RWPE1 (cell line): Measurements from ENCODE around the gene GATA3.

Experiments
- CTCF ChIA-PET: fragments of 350-600 bp; sonication (Branson Sonifier 250); formaldehyde crosslinking; extraction: SDS; loops from one replicate; lab custom pipeline; 2021; lab: Yijun Ruan, JAX
- POLR2A ChIA-PET: fragments of 400-600 bp; formaldehyde crosslinking; extraction: SDS; loops from one replicate; lab custom pipeline; 2020; ENCODE audit warnings: antibody characterized with exemption; ENCODE audit not compliant: low non-redundant PET; lab: Yijun Ruan, JAX
- DNase-seq: peaks from one replicate; pipeline ENCODE4 v3.0.0; 2012; ENCODE audit warnings: low spot score
- H3K27ac ChIP-seq: fragments of 450-650 bp; 2 replicates; pipeline ENCODE4 v1.5.1; 2017
- TF ChIP-seq, protein P1 (sequence below): fragments of 450-650 bp; conservative IDR thresholded peaks from 2 replicates; pipeline ENCODE4 v1.5.1; 2017; ENCODE audit warnings: low read depth, mild to moderate bottlenecking

Gene GATA3

DNA sequence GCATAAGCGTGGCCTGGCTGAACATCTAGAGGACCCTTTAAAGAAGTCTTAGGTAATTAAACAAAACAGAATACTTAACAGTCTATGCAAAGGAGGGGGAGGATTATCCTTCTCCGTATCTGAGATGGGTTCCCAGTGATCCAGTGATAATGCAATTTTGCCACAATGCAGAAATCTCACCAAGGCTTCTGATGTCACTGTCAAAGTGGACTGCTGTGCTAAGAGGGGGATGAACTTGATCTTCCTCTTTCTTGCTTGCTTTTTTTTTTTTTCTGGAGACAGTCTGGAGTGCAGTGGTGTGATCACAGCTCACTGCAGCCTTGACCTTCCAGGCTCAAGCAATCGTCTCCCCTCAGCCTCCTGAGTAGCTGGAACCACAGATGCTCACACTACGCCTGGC lies 30.8 kb downstream of the GATA3 start:
- no peak overlapping the region for H3K27ac ChIP-seq
- ChIA-PET CTCF (no interaction called here), POLR2A (interaction anchor here (0.7 kb wide), 1 partner anchor 535 kb away, joined by 11 read pairs; no protein-coding TSS in a partner anchor)
- TF ChIP-seq, protein P1, sequence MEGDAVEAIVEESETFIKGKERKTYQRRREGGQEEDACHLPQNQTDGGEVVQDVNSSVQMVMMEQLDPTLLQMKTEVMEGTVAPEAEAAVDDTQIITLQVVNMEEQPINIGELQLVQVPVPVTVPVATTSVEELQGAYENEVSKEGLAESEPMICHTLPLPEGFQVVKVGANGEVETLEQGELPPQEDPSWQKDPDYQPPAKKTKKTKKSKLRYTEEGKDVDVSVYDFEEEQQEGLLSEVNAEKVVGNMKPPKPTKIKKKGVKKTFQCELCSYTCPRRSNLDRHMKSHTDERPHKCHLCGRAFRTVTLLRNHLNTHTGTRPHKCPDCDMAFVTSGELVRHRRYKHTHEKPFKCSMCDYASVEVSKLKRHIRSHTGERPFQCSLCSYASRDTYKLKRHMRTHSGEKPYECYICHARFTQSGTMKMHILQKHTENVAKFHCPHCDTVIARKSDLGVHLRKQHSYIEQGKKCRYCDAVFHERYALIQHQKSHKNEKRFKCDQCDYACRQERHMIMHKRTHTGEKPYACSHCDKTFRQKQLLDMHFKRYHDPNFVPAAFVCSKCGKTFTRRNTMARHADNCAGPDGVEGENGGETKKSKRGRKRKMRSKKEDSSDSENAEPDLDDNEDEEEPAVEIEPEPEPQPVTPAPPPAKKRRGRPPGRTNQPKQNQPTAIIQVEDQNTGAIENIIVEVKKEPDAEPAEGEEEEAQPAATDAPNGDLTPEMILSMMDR, result no peak
- DNase-seq, result no peak

DNA sequence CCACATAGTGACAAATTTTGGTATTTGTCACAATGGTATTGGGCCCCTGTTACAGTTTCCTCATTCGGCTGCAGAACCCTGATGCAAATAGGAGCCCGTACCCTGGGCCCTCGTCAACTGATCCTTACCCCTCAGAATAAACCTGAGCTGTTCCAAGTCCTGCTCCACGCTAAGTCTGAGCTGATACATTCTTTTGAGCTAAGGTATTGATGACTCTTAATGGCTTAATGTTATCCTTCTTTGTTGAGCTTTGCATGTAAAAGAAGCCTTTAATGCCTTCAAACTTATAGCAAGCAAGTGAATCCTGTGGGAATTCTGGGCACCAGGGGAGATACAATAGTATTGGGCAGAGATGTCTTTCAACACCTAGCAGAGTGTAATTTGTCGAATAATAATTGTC lies 31.8 kb downstream of the GATA3 start:
- H3K27ac ChIP-seq, result no peak overlapping the region
- no peak for DNase-seq
- ChIA-PET CTCF (no interaction called here), POLR2A (no interaction called here)
- TF ChIP-seq, protein P1, result no peak

GRCh38 chr10:8088504-8088903 lies 34.0 kb downstream of the GATA3 start:
- ChIA-PET POLR2A (no interaction called here), CTCF (no interaction called here)
- TF ChIP-seq, protein P1, result no peak
- no peak overlapping the region for H3K27ac ChIP-seq
- DNase-seq, result no peak

DNA sequence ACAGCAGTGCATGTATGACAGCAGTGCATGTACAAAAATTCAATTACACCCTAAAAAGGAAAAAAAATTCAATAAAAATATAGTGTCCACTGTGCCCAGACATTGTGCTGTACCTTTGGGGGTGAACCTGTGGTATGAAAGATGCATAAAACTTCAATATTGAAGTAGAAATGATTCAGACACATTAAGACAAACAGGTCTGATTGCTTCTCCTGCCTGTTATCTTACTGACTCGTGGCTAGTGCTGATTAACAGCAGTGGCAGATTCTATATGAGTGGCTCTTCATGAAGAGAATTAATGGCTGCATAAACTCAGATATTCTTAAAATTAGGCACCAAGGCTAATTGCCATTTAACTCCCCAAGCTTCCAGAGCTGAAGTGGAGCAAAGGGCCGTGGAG lies 37.9 kb downstream of the GATA3 start:
- no peak for DNase-seq
- TF ChIP-seq, protein P1, result no peak
- ChIA-PET CTCF (no interaction called here), POLR2A (no interaction called here)
- H3K27ac ChIP-seq, result no peak overlapping the region

- DNase-seq, result no peak
- CTCF ChIA-PET, result no interaction called here
- POLR2A ChIA-PET, result no interaction called here
- TF ChIP-seq, protein P1, result no peak
- no peak overlapping the region for H3K27ac ChIP-seq
These were observed 41.5 kb downstream of the GATA3 start for GRCh38 chr10:8095959-8096358.

DNA sequence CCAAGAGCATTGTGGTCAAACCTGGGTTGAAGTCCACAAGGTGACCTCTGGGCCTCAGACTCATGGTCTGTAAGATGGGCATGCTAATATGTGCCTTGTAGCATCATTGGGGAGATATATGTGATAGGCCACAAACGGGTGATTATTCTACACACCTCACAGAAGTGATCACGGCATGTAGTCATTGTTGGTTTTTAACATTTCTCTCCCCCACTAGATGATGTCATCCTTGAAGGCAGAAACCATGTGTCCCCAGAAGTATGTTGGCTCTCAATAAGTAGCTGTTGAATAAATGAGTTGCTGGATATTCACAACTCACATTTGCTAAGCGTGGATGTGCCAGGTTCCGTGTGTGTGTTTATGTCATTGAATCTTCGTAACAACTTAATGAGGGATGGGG lies 42.4 kb downstream of the GATA3 start:
- ChIA-PET CTCF (no interaction called here), POLR2A (no interaction called here)
- H3K27ac ChIP-seq, result no peak overlapping the region
- TF ChIP-seq, protein P1, result no peak
- no peak for DNase-seq

DNA sequence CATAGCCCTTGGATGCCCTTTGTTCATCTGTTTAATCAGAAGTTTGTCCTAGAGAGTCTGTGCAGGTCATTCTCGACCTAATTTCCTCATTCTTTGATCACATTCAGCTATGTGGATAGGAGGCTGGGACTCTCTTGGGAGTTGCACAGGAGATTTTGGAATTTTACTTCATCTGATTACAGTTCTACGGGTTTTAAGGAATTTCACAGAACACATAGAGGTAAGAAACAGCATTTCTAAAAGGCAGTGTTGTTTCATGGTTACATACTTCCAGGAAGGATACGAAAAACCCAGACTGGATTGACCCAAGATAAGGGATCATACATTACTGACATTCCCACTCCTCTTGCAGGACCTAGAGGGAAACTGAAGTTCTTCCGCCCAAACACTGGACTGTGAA lies 45.9 kb downstream of the GATA3 start:
- DNase-seq, result no peak
- ChIA-PET POLR2A (no interaction called here), CTCF (no interaction called here)
- H3K27ac ChIP-seq, result no peak overlapping the region
- TF ChIP-seq, protein P1, result no peak
